ENCODE measurements around the gene CHCHD3. TPM values are rescaled to one million over a fixed set of nuclear protein-coding genes. Genes with fewer than 3 reads are reported as not detected.

Gene CHCHD3
- total RNA-seq (2022; extraction: Qiagen RNA extraction), result 72.5 to 87.3 TPM (median 76.3 TPM) in 5 replicates

GRCh38 chr7:133081599-133082389 lies at the start of gene CHCHD3:
CHCHD3 (minus strand) TSS chr7:133082090; CDS start chr7:133081937, 153 bp downstream.

Other genes with a start within 250 kb of the CHCHD3 start
- gene EXOC4, start 171.0 kb upstream of the CHCHD3 start, total RNA-seq (2022; extraction: Qiagen RNA extraction), result 17.8 to 21.1 TPM (median 20.3 TPM) in 5 replicates

Data from A549 treated with Mapracorat at 1 μM for 4 hours (cell line).